GM12878 (cell line): ENCODE measurements around the gene SKIDA1. TPM values are rescaled to one million over a fixed set of nuclear protein-coding genes. Genes with fewer than 3 reads are reported as not detected.
A peak's percentile ranks its signal among the peaks of the same experiment; 100 is the strongest.

ENCODE experiments used
- ATF2 ChIP-seq: IDR thresholded peaks from 2 replicates; pipeline ENCODE4 v1.6.1; 2012; ENCODE audit warnings: low read length, inconsistent platforms
- BCL11A ChIP-seq: IDR thresholded peaks from 2 replicates; pipeline ENCODE4 v1.6.1; 2011; ENCODE audit warnings: low read depth, low read length
- BHLHE40 ChIP-seq, 2 experiments: fragments of 450-650 bp in 1 of 2; IDR thresholded peaks; 2 replicates each; pipeline ENCODE4 v1.6.1; 2011 to 2017; ENCODE audit warnings: low read depth in 2 of 2, borderline replicate concordance in 1 of 2, improper control_type of control experiment in 1 of 2, low read length in 1 of 2, mild to moderate bottlenecking in 1 of 2
- BMI1 ChIP-seq: fragments of 450-650 bp; IDR thresholded peaks from 2 replicates; pipeline ENCODE4 v1.6.1; 2016; ENCODE audit warnings: mild to moderate bottlenecking, moderate library complexity, borderline replicate concordance
- CBFB ChIP-seq: IDR thresholded peaks from 2 replicates; pipeline ENCODE4 v1.6.1; 2016; ENCODE audit warnings: antibody characterized with exemption, low read depth
- IRF5 ChIP-seq: fragments of 450-650 bp; IDR thresholded peaks from 2 replicates; pipeline ENCODE4 v1.6.1; 2017; ENCODE audit warnings: borderline replicate concordance
- LARP7 ChIP-seq: fragments of 450-650 bp; IDR thresholded peaks from 2 replicates; pipeline ENCODE4 v1.6.1; 2017; ENCODE audit warnings: mild to moderate bottlenecking
- NFXL1 ChIP-seq: fragments of 450-650 bp; IDR thresholded peaks from 2 replicates; pipeline ENCODE4 v1.6.1; 2017; ENCODE audit warnings: antibody characterized with exemption, mild to moderate bottlenecking, borderline replicate concordance
- PAX8 ChIP-seq: fragments of 450-650 bp; IDR thresholded peaks from 2 replicates; pipeline ENCODE4 v1.6.1; 2017; ENCODE audit warnings: mild to moderate bottlenecking, moderate library complexity
- POLR2A ChIP-seq: IDR thresholded peaks from 2 replicates; pipeline ENCODE4 v1.6.1; 2011; ENCODE audit warnings: low read depth, mild to moderate bottlenecking, low read length
- RBBP5 ChIP-seq: fragments of 200-600 bp; sonication (generic); conservative IDR thresholded peaks from 2 replicates; pipeline ENCODE4 v1.6.1; 2016
- RCOR1 ChIP-seq: conservative IDR thresholded peaks from 2 replicates; pipeline ENCODE4 v1.6.1; 2012; ENCODE audit warnings: low read depth, low read length, improper control_type of control experiment
- RELB ChIP-seq: fragments of 450-650 bp; IDR thresholded peaks from 2 replicates; pipeline ENCODE4 v1.6.1; 2017; ENCODE audit warnings: low read depth, mild to moderate bottlenecking, moderate library complexity
- SREBF1 ChIP-seq: IDR thresholded peaks from 2 replicates; pipeline ENCODE4 v1.6.1; 2012; ENCODE audit warnings: mild to moderate bottlenecking, low read length
- SUPT20H ChIP-seq: IDR thresholded peaks from 2 replicates; pipeline ENCODE4 v1.6.1; 2011; ENCODE audit warnings: low read depth, mild to moderate bottlenecking, low read length, moderate library complexity, borderline replicate concordance; ENCODE audit not compliant: control insufficient read depth
- ZBTB40 ChIP-seq: fragments of 450-650 bp; IDR thresholded peaks from 2 replicates; pipeline ENCODE4 v1.6.1; 2016; ENCODE audit warnings: mild to moderate bottlenecking, moderate library complexity, borderline replicate concordance
- ZNF687 ChIP-seq: fragments of 450-650 bp; IDR thresholded peaks from 2 replicates; pipeline ENCODE4 v1.6.1; 2017; ENCODE audit warnings: mild to moderate bottlenecking, moderate library complexity
- polyA plus RNA-seq, 11 experiments: library from polyadenylated mRNA; depleted of rRNA in 4 of 11; unstranded in 6 of 11; stranded (reverse) in 5 of 11; fragments of >200 nt; fragmentation: Nextera tagmentation in 4 of 11; fragmentation: Illumina TruSeq in 1 of 11; extraction: Ambion mirVana in 4 of 11; extraction: Trizol in 1 of 11; gene quantifications; 1 replicate in 1 of 11; 2 replicates in 10 of 11; pipeline versions ENCODE4 v1.2.1 to v1.2.3, GENCODE V29; 2011 to 2016; ENCODE audit warnings: inconsistent platforms in 2 of 11, missing spikeins in 2 of 11, low read depth in 1 of 11
- total RNA-seq, 4 experiments: library from RNA; depleted of rRNA in 3 of 4; stranded (reverse); fragments of >200 nt in 3 of 4; fragmentation: Illumina TruSeq in 1 of 4; extraction: Trizol in 1 of 4; gene quantifications; 2 replicates each; pipeline versions ENCODE4 v1.2.1 to v1.2.3, GENCODE V29; 2013 to 2021

The SKIDA1 gene
- total and polyA plus RNA-seq, 10 of the 15 experiments (the other 5 are each of a cell fraction or from before 2014, with no cell fraction given): 0.05 to 0.90 (median 0.28) TPM

GRCh38 chr10:21495752-21496342, 29.6 kb downstream of the SKIDA1 start (continued):
- TF ChIP-seq BCL11A (no peak), ZBTB40 (no peak), RELB (no peak), RBBP5 (no peak), ATF2 (no peak), ZNF687 (0 out of 2 replicates have a peak, but pooled peaks have one; percentile 47), RCOR1 (0 out of 2 replicates have a peak, but pooled peaks have one; percentile 62), BMI1 (no peak), LARP7 (peak; percentile 79; the same call in 1 of the 2 replicates), BHLHE40 (IDR thresholded peaks at IDR 0.05; ENCODE audit: borderline replicate concordance in 1 of 2, low read depth in 2 of 2, low read length in 1 of 2) (peak; percentile 83 to 93), CBFB (no peak), IRF5 (no peak), SREBF1 (no peak), POLR2A (peak; percentile 61), NFXL1 (no peak), SUPT20H (no peak), PAX8 (no peak)
